ENCODE measurements around the gene LDB2.

LDB2 gene

GRCh38 chr4:16867827-16868226 lies 30.6 kb downstream of the LDB2 start:
- H3K36me3 ChIP-seq (ENCODE audit: control insufficient read depth, insufficient read depth, low read length) = no peaks in the 10 kb centered on the region
- H2AFZ ChIP-seq = no peak overlapping the region
- H3K79me2 ChIP-seq = no peaks in the 10 kb centered on the region
- no peaks in the 10 kb centered on the region for H3K27me3 ChIP-seq (ENCODE audit: control insufficient read depth, insufficient read depth, low read length)
- H3K9me3 ChIP-seq (ENCODE audit: control insufficient read depth, low read length) = no peaks in the 10 kb centered on the region
- H3K4me3 ChIP-seq (ENCODE audit: low read depth, low read length) = no peak overlapping the region
- no peak for TF ChIP-seq CTCF (IDR thresholded peaks at IDR 0.05)
- no peaks in the 10 kb centered on the region for H3K4me1 ChIP-seq
- H3K9ac ChIP-seq = no peak overlapping the region
- H3K27ac ChIP-seq = no peak overlapping the region
- H3K4me2 ChIP-seq (ENCODE audit: low read length) = no peak overlapping the region

- no peaks in the 10 kb centered on the region for H3K4me1 ChIP-seq
- TF ChIP-seq CTCF (IDR thresholded peaks at IDR 0.05) = no peak
- no peaks in the 10 kb centered on the region for H3K36me3 ChIP-seq (ENCODE audit: control insufficient read depth, insufficient read depth, low read length)
- H3K9ac ChIP-seq = no peak overlapping the region
- H3K79me2 ChIP-seq = no peaks in the 10 kb centered on the region
- no peak overlapping the region for H3K4me3 ChIP-seq (ENCODE audit: low read depth, low read length)
- no peaks in the 10 kb centered on the region for H3K9me3 ChIP-seq (ENCODE audit: control insufficient read depth, low read length)
- no peak overlapping the region for H3K27ac ChIP-seq
- H3K27me3 ChIP-seq (ENCODE audit: control insufficient read depth, insufficient read depth, low read length) = no peaks in the 10 kb centered on the region
- no peak overlapping the region for H3K4me2 ChIP-seq (ENCODE audit: low read length)
- H2AFZ ChIP-seq = no peak overlapping the region
These were observed 31.5 kb downstream of the LDB2 start for GRCh38 chr4:16866974-16867373.

- TF ChIP-seq CTCF (IDR thresholded peaks at IDR 0.05) = no peak
- H2AFZ ChIP-seq = no peak overlapping the region
- no peak overlapping the region for H3K4me3 ChIP-seq (ENCODE audit: low read depth, low read length)
- H3K4me2 ChIP-seq (ENCODE audit: low read length) = no peak overlapping the region
- no peaks in the 10 kb centered on the region for H3K36me3 ChIP-seq (ENCODE audit: control insufficient read depth, insufficient read depth, low read length)
- H3K4me1 ChIP-seq = no peaks in the 10 kb centered on the region
- H3K9ac ChIP-seq = no peak overlapping the region
- H3K9me3 ChIP-seq (ENCODE audit: control insufficient read depth, low read length) = no peaks in the 10 kb centered on the region
- H3K27me3 ChIP-seq (ENCODE audit: control insufficient read depth, insufficient read depth, low read length) = no peaks in the 10 kb centered on the region
- H3K79me2 ChIP-seq = no peaks in the 10 kb centered on the region
- H3K27ac ChIP-seq = no peak overlapping the region
These were observed 32.6 kb downstream of the LDB2 start for GRCh38 chr4:16865897-16866283.

- no peak overlapping the region for H3K27ac ChIP-seq
- H3K9me3 ChIP-seq (ENCODE audit: control insufficient read depth, low read length) = no peaks in the 10 kb centered on the region
- no peak overlapping the region for H3K9ac ChIP-seq
- no peak for TF ChIP-seq CTCF (IDR thresholded peaks at IDR 0.05)
- H3K27me3 ChIP-seq (ENCODE audit: control insufficient read depth, insufficient read depth, low read length) = no peaks in the 10 kb centered on the region
- no peak overlapping the region for H2AFZ ChIP-seq
- H3K36me3 ChIP-seq (ENCODE audit: control insufficient read depth, insufficient read depth, low read length) = no peaks in the 10 kb centered on the region
- H3K4me3 ChIP-seq (ENCODE audit: low read depth, low read length) = no peak overlapping the region
- no peak overlapping the region for H3K4me2 ChIP-seq (ENCODE audit: low read length)
- H3K79me2 ChIP-seq = no peaks in the 10 kb centered on the region
- no peaks in the 10 kb centered on the region for H3K4me1 ChIP-seq
These were observed 33.1 kb downstream of the LDB2 start for GRCh38 chr4:16865209-16865896.

GRCh38 chr4:16864199-16864598 lies 34.2 kb downstream of the LDB2 start:
- H3K9ac ChIP-seq = no peak overlapping the region
- no peak for TF ChIP-seq CTCF (IDR thresholded peaks at IDR 0.05)
- H3K79me2 ChIP-seq = no peaks in the 10 kb centered on the region
- H3K27me3 ChIP-seq (ENCODE audit: control insufficient read depth, insufficient read depth, low read length) = no peaks in the 10 kb centered on the region
- no peaks in the 10 kb centered on the region for H3K36me3 ChIP-seq (ENCODE audit: control insufficient read depth, insufficient read depth, low read length)
- H3K4me1 ChIP-seq = no peaks in the 10 kb centered on the region
- no peak overlapping the region for H3K4me2 ChIP-seq (ENCODE audit: low read length)
- H2AFZ ChIP-seq = no peak overlapping the region
- H3K27ac ChIP-seq = no peak overlapping the region
- no peaks in the 10 kb centered on the region for H3K9me3 ChIP-seq (ENCODE audit: control insufficient read depth, low read length)
- no peak overlapping the region for H3K4me3 ChIP-seq (ENCODE audit: low read depth, low read length)
